HUDEP-2 (cell line): ENCODE data around the gene COL23A1.

Source experiments
- DNase-seq, 76 experiments: peaks; one replicate each; lab custom pipeline; 2025; ENCODE audit not compliant: unreplicated experiment in 76 of 76; lab: John Stamatoyannopoulos, UW

The COL23A1 gene

DNA sequence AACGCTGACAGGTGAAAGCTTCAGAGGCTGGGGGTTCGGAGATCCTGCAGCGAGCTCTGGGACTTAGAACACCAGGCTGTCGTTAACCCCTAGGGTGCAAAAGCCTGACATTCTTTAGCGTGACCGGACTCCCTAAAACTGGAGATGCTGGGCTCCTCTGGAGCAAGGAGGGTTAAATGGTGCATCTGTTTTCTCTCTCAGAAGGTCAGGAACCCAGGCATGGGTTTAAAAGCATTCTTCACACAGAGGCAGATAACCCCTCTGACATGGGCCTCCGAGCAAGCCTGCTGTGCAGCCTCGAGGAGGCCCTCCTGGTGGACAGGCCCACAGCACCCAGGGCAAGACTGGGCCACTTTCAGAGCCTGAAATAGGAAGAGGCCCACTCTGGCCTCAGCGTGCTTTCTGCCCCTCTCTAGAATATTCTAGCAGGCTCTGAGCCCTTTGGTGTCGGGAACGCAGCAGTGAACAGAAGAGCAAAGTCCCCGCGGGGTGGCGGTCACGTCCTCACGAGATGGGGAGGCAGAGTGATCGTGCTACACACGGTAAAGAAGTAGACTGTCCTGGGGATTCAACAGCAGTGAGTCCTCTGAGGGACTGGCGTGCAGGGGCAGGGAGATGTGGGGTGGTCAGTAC, 124.8 kb downstream of the COL23A1 start:
- no peak for DNase-seq

DNA sequence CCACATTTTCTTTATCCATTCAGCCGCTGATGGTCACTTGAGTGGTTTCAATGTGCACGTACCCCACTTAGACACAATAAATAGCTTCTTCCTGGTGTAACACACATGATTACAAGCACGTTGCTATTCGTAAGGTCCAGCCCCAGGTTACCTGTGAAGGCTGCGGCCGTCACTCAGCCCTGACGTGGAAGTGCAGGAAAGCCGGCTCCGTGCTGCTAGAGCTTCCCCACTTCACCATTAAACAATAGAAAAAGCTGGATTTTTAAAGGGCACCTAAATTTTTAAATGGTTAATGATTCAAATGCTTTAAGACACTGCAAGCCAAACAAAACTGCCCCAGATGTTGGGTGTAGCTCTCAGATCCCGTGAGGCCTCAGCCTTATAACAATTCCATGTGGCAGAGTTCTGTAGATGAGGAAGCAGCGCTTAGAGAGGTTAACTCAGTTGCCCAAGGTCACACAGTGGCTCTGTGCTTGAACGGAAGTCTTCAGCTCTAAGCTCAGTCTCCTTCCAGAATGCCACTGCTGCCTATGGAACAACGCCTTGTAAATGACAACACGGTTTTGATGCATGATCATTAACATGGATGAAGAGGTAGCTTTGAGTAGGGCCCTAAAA, 125.7 kb downstream of the COL23A1 start:
- DNase-seq = no peak

DNA sequence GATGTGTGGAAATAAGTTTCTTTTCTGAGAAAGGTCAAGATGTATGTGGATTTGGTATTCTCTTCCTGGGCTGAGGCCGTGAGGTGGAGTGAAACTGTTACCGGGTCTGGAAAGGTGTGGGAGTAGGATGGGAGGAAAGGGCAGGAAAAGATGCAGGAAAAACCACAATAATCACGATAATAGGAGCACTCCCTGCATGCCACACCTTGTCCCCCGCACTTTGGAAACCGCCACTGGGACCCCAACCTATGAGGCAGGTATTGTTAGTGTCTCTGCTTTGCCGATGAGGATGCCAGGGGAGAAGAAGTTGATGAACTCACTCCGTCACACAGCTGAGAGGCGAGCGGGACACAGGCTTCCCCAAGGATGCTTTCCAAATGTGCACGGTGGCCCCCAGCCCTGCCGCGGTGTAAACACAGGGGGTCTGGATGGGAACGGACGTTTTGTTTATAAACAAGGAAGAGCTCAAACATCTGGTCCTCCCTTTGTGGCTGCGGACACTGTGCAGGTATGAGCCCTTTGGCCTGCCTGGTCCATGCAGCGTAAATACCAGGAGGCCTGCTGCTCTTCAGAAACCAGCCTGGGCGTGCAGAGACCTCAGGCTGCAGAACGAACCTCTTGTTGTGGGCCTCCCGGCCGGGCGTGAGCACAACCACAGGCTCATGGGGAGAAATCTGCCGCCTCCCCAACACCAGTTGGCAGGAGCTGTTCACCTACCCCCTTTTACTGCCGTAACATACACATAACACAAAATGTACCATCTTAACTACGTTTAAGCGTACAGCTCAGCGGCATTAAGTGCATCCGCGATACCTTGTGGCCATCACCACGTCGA, 126.7 kb downstream of the COL23A1 start:
- no peak for DNase-seq

DNA sequence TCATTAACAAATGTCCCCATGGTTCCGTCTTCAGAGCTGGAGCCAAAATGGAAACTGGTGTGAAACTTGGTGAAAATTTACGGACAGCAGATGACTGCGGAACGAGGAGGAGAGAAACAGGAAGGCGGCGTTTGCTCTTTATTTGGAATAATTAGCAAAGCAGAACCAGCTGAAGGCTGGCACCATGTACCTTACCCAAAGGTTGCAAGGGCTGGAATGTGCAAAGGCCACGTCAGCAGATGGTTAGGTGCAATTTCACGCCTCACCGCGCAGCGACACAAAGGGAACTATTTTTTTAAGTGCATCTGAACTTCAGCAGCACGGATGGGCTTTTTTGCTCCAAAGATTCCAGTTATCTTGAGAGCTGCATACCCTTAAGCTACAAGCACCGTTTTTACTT, 127.4 kb downstream of the COL23A1 start:
- no peak for DNase-seq

DNA sequence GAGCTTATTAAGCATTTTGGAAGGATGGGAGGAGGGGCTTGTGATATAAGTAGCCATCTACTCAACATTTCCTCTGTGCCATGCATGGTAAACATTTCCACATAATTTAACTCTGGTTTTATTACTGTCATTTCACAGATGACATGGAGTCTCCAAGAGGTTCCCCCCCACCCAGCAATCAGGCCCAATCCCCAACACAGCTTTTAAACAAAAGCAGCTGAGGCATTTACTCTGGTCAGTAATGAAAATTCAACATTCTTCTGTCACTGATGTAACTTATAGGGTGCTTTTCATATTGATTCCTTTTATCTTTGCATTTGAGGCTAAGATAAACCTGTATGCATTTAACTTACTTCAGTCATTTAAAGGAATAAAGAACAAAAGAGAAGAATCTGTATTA, 128.1 kb downstream of the COL23A1 start:
- no peak for DNase-seq

DNA sequence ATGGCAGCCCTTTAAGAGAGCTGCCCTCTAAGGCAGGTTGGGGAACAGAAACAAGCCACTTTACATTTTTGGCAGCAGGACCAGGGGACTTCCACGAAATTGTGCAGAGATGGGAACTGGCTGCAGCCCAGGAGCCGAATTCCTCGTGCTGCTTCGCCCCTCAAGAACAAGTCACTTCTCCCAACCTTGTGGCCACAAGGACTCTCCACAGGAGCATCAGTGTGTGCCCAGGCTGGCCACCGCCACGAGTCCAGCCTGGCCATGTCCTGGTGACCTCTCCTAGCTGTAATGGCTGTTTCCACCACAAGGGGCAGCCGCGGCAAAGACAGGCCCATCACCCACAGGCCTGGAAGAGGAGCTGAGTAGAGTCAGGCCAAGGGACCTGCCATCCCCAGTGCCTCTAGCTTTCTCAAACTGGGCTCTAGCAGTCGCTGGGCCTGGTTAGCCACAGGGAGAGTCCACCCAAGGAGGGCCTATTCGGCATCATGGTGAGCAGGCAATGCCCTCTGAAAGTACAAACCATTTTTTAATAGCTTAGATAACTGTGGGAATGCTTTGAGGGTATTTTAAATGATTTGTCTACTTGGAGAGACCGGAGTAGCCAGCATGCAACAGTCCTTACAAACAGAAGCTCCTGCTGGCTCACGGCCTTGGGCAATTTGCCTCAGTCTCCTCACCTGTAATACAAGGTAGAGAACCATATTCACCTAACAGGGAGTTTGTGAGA, 129.0 kb downstream of the COL23A1 start:
- DNase-seq = peak in 57 of 76 experiments; percentile 3 to 74 (median 30)

DNA sequence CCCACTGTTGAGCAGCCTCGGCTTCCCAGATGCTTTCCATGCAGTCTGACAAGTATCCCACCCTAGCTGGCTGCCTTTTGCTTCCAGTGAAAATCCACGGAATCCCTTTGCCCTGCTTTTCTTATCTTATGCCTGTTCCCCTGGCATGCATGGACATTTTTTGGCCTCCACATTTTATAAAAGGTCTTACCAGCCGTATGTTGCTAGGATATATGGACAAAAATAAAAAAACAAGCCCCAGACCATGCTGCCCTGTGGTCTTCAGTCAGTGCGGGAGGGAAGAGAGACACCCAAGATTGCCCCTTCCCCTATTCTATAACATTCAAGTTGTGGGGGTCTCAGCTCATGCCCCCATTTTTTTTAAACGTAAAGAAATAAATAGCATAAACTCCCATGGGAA, 129.6 kb downstream of the COL23A1 start:
- no peak for DNase-seq

DNA sequence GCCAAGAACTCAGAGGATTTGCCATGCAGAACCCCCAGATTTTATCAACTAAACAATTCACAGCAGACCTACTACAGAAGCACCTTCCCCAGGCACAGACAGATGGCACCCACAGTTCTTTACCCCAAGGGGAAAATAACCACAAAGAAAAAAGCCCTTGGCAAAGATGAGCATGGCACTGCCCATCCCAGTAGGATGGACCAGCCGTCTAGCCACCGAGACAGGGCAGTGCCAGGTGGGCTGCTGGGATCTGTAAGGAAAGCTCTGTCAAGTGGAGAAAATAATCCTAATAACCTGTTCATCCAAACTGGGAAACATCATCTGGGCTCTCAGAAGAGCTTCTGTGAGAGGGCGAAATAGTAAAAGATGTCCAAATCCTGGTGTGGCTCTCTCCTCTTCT, 130.0 kb downstream of the COL23A1 start:
- DNase-seq = no peak

DNA sequence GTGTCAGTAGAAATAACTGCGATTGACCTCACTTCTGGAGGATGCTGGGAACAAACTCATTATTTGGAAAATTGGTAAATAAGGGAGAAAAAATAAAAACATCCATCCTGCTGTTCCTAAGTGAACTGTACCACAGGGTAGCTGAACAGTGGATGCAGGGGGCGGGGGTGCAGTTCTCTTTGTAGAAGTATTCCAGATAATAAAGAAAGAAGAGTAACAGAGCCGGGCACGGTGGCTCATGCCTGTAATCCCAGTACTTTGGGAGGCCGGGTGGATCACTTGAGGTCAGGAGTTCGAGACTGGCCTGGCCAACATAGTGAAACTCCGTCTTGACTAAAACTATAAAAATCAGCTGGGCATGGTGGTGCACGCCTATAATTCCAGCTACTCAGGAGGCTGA, 132.1 kb downstream of the COL23A1 start:
- no peak for DNase-seq

DNA sequence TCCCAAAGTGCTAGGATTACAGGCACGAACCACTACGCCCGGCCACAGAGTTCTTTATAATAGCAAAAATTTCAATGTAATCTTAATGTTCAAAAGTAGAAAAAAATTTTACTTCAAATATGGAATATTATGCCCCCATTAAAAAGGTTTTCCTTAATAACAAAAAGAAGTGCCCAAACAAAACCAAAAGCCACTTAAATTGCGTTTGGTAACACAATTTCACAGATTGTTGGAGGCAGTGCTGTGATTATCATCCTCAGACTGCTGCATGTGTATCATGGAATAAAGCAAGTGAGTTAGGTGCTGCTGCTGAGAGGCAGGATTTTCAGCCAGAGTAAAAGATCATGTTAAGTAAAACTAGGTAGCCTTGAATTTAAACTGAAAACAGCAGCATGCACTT, 132.7 kb downstream of the COL23A1 start:
- DNase-seq = no peak

DNA sequence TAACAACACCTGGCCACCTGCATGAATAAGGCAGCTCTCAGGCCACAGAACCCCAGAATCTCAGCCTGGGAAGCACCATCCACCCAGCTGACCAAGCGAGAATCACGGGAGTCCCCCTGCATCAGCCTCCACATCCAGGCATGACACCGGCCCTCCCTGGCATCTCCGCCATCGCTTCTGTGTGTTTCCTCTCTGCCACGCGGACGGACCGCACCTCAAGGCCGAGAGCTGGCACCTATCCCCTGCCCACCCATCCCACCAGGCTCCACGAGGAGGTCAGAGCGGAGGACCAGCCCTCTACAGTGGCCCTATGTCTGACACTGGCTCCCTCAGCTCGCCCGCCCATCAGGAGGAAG, 134.7 kb downstream of the COL23A1 start:
- no peak for DNase-seq

DNA sequence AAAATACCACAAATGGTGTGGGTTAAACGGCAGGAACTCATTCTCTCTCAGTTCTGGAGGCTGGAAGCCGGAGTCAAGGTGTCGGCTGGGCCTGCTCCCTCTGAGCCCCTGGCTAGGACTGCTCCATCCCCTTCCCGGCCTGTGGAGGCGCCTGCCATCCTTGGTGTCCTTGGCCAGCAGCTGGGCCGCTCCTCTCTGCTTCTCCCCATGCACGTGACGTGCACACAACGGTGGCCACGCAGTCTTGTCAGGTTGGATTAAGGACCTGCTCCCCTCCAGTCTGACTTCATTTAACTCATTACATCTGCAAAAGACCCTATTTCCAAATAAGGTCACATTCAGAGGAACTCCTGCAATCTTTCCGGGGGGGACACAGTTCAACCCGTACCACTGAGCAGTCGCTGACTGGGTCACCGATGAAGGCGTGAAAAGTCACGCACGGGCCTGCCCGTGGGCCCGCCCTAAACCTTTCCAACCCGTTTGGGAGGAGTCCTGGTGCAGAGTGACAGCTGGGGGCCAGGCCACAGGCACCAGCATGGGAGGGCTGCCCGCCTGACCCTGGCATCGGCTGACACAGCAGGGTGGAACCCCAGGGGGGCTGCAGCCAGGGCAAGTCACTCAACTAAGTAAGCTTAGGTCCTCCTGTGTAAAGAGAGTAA, 135.2 kb downstream of the COL23A1 start:
- DNase-seq = no peak

DNA sequence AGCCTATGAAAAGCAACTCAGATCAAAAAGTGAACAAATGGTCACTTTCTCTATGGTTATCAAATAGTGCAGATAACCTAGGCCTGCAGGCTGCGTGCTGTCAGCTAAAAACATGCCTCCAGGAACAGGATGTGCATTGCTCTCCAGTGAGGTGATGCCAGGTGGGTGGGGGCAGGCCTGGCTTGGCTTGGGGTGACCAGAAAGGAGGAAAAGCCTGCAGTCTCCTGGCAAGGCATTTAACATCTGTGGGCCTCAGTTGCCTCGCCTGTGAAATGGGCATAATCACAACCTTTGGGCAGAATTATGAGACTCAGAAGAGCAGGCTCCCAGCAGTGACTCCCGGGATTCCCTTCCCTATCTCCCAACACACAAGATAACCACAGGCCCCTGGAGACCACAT, 135.9 kb downstream of the COL23A1 start:
- no peak for DNase-seq

DNA sequence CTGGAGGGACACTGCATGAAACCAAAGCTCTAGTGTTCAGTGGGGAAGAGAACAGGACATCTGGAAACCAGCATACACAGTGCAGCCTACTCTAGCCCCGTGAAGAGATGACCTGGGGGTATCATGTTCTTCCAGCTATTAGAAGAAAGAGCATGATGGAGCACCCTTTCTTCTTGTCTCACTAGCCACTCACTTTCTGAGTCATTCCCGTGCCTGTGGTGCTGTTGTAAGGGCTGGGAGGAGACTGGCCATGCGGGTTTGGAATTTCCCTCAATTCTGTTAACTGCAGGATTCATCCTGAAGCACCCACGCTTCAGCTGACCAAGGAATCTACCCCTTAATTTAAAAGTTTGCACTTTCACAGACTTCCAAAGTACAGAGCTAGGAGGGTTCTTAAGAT, 137.0 kb downstream of the COL23A1 start:
- no peak for DNase-seq

DNA sequence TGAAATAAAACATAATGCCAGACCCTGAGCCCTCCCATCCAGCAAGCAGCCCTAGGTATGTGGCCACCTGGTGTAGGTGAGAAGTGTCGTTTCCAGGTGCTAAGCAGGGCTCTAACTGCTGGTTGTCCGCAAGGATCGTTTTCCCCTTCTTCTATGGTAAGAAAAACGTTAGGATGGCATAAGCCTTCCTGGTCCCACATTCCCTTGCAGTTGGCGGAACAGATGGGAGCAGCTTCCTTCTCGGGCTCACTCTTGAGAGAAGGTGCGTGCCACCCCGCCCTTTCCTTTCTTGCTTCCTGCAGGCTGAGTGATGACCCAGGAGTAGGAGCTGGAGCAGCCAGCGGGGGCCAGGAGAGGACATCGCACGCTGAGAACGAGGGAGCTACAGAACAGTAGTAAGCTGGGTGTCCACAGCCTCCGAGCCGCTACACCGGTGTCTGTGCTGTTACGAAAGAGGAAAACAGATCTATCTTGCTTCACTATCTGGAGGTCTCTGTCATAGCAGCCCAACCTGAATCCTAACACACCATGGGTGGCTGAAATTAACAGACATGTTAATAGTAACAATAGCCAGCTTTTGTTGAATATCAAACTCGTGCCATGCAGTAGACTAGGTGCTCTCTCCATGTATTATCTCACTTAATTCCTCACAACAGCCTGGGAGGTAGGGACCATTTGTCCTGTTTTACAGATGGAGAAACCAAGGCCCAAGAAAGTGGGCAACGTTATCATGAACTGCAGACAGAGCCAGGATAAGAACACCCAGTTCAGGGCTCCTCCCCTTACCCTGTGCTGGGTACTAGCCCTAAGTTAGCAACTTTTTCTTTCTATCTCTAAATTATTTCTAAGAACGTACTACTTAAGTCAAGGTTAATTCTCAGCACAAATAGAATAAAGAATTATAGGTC, 139.8 kb downstream of the COL23A1 start:
- DNase-seq = no peak

DNA sequence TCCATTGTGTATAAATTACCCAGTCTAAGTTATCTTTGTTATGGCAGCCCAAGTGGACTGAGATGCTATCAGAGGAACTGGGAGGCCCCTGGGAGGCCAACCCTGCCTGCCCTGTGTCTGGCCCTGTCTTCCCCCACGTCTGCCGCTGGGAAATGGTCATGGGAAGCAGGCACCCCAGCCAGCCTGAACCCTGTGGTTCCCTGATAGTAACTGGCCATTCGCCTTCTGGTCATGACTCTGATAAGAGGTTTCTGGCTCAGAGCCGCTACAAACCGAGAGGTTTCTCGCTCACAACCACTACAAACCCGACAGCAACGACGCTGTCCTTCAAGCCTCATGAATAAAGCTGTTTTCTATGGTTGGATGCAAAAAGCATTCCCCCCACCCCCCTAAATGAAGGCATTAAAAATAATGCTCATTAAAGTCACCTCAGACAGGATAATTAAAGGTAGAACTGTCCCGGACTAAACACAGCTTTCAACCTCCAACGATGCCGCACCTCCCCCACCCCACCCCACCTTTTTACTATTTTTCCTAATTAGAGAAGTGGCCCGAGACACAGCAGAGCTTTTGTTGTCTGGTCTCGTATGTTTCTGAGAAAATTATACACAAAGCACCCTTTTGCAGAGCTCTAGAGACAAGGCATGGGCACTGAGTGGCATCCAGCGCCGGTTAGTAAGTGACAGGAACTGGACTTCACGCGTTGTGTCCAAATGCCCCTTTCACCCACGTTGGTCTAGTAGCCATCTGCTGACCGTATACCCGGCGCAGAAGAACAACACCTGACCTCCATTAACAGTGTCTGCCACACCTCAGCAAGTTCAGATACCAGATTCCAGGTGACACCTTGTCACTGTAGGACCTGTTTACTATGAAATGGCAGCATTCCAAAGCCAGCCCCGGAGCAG, 140.8 kb downstream of the COL23A1 start:
- peak in 54 of 76 experiments; percentile 2 to 67 (median 32) for DNase-seq

DNA sequence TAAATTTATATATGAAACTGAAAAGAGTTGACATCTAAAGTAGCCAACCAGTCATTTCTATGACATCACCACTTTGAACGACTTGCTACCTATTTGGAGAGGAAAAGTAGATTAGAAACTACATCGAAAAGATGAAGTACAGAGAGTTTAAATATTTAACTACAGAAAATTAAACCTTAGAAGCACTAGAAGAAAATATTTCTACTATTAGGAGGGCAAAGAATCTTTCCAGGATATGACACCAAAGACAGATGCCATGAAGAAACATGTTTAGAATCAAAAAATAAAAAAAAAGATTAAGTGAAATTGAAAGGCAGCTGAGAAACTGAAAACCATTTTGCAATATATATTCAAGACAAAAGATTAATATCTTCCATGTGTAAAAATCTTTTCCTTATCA, 144.7 kb downstream of the COL23A1 start:
- no peak for DNase-seq

DNA sequence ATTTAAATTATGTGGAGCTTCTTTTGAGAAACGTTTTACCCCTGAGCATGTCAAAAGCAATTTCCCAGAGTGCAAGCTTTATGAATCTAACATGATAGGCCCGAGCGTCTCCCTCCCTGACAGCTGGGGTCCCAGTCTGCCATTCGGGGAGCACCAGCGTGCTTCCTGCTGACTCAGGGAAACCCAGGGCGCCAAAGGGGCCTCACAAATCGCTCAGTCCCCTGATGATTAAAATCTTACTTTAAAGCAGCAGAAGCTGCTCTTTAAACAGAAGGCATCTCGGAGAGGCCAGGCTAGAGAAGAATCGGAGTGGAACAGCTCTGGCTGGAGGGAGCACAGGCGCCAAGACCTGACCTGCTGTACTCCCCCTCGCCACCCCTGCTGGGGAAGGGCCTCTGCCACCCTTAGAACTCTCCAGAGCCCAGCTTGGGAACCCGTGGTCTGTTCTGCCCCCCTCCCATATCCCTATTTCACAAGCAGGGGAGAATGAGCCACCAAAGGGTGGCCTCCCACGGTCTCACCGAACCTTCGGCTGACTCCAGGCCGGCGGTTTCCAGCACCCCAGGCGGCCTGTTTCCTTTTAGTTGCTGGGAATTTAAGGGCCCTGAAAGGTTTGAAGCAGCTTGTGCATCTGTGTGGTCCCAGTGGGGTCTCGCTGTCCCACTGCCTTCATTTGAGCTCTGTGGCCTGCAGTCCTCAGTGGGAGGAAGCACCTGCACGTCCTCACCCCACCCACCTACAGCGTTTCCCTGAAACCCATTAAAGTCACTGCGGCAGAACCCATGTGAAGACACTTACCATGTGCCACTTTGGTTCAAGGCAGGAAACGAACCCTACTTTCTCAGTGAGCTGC, 147.6 kb downstream of the COL23A1 start:
- no peak for DNase-seq
